RWPE1 (cell line): ENCODE data around the gene ZBTB12.

Experiments
- CTCF ChIA-PET: fragments of 350-600 bp; sonication (Branson Sonifier 250); formaldehyde crosslinking; extraction: SDS; loops from one replicate; lab custom pipeline; 2021; lab: Yijun Ruan, JAX
- POLR2A ChIA-PET: fragments of 400-600 bp; formaldehyde crosslinking; extraction: SDS; loops from one replicate; lab custom pipeline; 2020; ENCODE audit warnings: antibody characterized with exemption; ENCODE audit not compliant: low non-redundant PET; lab: Yijun Ruan, JAX
- DNase-seq: peaks from one replicate; pipeline ENCODE4 v3.0.0; 2012; ENCODE audit warnings: low spot score
- H3K27ac ChIP-seq: fragments of 450-650 bp; 2 replicates; pipeline ENCODE4 v1.5.1; 2017
- TF ChIP-seq, protein P1 (sequence below): fragments of 450-650 bp; conservative IDR thresholded peaks from 2 replicates; pipeline ENCODE4 v1.5.1; 2017; ENCODE audit warnings: low read depth, mild to moderate bottlenecking

The ZBTB12 gene

DNA sequence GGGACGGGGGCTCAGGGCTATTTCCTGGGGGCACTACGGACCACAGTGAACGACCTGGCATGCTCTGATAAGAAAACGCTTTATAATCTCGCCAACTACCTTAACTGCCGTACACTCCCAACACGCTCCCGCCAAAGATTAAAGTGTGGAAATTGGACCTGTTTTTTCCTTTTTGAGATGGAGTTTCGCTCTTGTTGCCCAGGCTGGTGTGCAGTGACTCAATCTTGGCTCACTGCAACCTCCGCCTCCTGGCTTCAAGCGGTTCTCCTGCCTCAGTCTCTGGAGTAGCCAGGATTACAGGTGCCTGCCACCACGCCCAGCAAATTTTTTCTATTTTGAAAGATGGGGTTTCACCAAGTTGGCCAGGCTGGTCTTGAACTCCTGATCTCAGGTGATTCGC, 22.7 kb downstream of the ZBTB12 start:
- DNase-seq = no peak
- POLR2A ChIA-PET = no interaction called here
- peak overlapping the region; percentile 40 for H3K27ac ChIP-seq
- CTCF ChIA-PET = no interaction called here
- TF ChIP-seq, protein P1, sequence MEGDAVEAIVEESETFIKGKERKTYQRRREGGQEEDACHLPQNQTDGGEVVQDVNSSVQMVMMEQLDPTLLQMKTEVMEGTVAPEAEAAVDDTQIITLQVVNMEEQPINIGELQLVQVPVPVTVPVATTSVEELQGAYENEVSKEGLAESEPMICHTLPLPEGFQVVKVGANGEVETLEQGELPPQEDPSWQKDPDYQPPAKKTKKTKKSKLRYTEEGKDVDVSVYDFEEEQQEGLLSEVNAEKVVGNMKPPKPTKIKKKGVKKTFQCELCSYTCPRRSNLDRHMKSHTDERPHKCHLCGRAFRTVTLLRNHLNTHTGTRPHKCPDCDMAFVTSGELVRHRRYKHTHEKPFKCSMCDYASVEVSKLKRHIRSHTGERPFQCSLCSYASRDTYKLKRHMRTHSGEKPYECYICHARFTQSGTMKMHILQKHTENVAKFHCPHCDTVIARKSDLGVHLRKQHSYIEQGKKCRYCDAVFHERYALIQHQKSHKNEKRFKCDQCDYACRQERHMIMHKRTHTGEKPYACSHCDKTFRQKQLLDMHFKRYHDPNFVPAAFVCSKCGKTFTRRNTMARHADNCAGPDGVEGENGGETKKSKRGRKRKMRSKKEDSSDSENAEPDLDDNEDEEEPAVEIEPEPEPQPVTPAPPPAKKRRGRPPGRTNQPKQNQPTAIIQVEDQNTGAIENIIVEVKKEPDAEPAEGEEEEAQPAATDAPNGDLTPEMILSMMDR = no peak

GRCh38 chr6:31878726-31879125, 23.2 kb downstream of the ZBTB12 start, which contains the start of gene SLC44A4:
Gene SLC44A4 (minus strand): TSS chr6:31878997. CDS start chr6:31878980, 17 bp downstream.
- DNase-seq = no peak
- TF ChIP-seq, protein P1 = no peak
- ChIA-PET POLR2A (no interaction called here), CTCF (interaction anchor here (1.0 kb wide), 1 partner anchor 15 kb away, joined by 4 read pairs; no protein-coding TSS in a partner anchor)
- H3K27ac ChIP-seq = peak within 1 kb of the TSS; percentile 40

DNA sequence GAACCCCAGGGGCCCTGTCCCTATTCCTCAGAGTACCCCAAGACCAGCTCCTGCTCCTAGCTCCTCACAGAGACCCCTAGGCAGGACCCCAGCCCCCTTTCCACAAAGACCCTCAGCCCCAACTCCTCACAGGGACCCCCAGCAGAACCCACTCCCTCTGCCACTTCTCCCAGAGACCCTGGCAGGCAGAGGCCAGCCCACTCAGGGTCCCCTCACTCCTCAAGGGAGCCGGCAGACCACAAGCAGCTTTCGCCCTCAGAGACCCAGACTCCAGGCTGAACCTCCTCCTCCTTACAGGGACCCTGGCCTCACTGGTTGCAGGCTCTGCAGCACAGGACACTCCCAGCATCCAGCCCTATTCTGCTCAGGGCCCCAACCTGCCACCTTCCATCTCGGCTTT, 23.7 kb downstream of the ZBTB12 start:
- no peak overlapping the region; the same call in 1 of the 2 replicates for H3K27ac ChIP-seq
- TF ChIP-seq, protein P1 = no peak
- no peak for DNase-seq
- CTCF ChIA-PET = interaction anchor here (1.0 kb wide), 1 partner anchor 14 kb away, joined by 4 read pairs; no protein-coding TSS in a partner anchor
- POLR2A ChIA-PET = no interaction called here

DNA sequence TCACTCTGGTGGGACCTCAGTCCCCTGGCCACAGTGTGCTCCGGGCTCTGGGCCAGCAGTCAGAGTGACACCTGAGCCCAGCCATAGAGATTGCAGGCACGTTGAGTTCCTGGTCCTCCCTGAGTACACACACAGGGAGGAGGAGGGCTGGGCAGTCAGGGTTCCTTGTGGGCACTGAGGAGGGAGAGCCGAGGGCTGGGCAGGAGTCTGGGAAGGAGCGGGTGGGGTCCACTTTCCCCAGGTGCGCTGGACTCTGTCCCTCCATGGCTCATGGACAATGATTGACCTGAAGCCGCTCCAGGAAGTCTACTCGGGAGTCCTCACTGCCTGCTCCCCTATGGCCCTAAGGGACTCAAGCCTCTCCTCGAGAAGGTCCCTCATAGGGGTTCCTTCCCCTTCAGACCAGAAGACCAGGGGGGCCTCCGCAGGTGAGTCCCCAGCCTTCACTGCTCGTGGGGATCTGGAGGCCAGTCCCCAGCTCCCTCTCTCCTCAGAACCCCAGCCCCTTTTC, 24.2 kb downstream of the ZBTB12 start:
- POLR2A ChIA-PET = no interaction called here
- TF ChIP-seq, protein P1 = no peak
- no peak overlapping the region; the same call in 1 of the 2 replicates for H3K27ac ChIP-seq
- DNase-seq = no peak
- CTCF ChIA-PET = interaction anchor here (1.0 kb wide), 1 partner anchor 14 kb away, joined by 4 read pairs; no protein-coding TSS in a partner anchor

DNA sequence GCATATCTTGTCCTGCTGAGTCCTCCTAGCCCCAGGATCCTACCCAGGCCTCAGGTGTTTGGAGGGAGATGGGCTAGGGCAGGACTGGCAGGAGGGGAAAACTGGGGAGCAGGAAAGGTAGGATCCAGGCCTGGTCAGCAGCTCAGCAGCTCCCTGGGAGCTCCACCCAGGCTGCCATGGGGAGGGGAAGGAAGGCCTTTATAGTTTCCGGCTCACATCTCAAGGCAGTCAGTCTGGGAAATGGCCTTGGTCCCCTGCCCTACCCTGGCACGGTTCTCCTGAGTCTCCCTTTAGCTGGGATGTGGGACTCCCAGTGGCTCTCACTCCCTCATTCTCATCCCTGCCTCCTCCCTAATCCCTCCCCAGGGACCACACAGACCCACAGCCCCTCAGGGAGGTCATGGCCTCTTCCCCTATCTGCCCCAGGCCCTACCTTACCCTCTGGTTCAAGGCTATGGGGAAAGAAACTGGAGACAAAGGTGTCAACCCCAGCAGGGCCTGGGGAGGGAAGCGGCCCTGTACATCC, 24.7 kb downstream of the ZBTB12 start:
- DNase-seq = no peak
- TF ChIP-seq, protein P1 = no peak
- ChIA-PET POLR2A (no interaction called here), CTCF (interaction anchor here (0.6 kb wide), 1 partner anchor 170 kb away, joined by 3 read pairs; no protein-coding TSS in a partner anchor)
- H3K27ac ChIP-seq = no peak overlapping the region; the same call in 1 of the 2 replicates

DNA sequence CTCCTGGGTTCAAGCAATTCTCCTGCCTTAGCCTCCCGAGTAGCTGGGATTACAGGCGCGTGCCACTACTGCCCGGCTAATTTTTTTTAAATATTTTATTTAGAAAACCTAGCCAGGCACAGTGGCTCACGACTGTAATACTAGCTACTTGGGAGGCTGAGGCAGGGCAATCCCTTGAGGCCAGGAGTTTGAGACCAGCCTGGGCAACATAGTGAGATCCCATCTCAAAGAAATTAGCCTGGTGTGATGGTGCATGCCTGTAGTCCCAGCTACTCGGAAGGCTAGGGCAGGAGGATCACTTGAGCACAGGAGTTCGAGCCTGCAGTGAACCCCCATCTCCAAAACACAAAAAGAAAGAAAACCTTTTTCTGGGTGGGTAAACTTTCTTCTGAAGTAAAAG, 25.5 kb downstream of the ZBTB12 start:
- DNase-seq = no peak
- ChIA-PET POLR2A (interaction anchor here (0.6 kb wide), 1 partner anchor 8 kb away, joined by 7 read pairs; no protein-coding TSS in a partner anchor), CTCF (interaction anchor here (0.6 kb wide), 1 partner anchor 278 kb away, joined by 3 read pairs; no protein-coding TSS in a partner anchor)
- TF ChIP-seq, protein P1 = no peak
- H3K27ac ChIP-seq = no peak overlapping the region
